HCT116 (cell line): ENCODE measurements around the gene ZNG1A.
"Not testable (repeated sequence)": the region's sequence is repeated elsewhere in the genome, so short reads cannot be mapped to it uniquely, and the experiment has no call there.

ENCODE experiments used
- ATF3 ChIP-seq: IDR thresholded peaks from 2 replicates; pipeline ENCODE4 v1.6.1; 2012
- CTCF ChIP-seq, 3 experiments: fragments of 200-600 bp in 1 of 3; sonication (generic) in 1 of 3; IDR thresholded peaks in 2 of 3; conservative IDR thresholded peaks in 1 of 3; 2 replicates each; pipeline ENCODE4 v1.5.1; 2012 to 2017; ENCODE audit warnings: low read depth in 2 of 3, low read length in 2 of 3, antibody characterized with exemption in 1 of 3, borderline replicate concordance in 1 of 3, control low read depth in 1 of 3, mild to moderate bottlenecking in 1 of 3, mixed read lengths in 1 of 3, mixed run types in 1 of 3, moderate library complexity in 1 of 3; ENCODE audit not compliant: insufficient read depth in 1 of 3
- EGR1 ChIP-seq: IDR thresholded peaks from 2 replicates; pipeline ENCODE4 v1.6.1; 2012; ENCODE audit warnings: low read depth
- EZH2 ChIP-seq: fragments of 200-600 bp; sonication (generic); IDR thresholded peaks from 2 replicates; pipeline ENCODE4 v1.6.1; 2017; ENCODE audit warnings: antibody characterized with exemption, mixed run types
- EZH2phosphoT487 ChIP-seq: fragments of 200-600 bp; IDR thresholded peaks from 2 replicates; pipeline ENCODE4 v1.6.1; 2018; ENCODE audit warnings: antibody characterized with exemption, borderline replicate concordance
- POLR2A ChIP-seq: IDR thresholded peaks from 2 replicates; pipeline ENCODE4 v1.7.0; 2011; ENCODE audit warnings: borderline replicate concordance; ENCODE audit not compliant: insufficient read depth, insufficient read length; ENCODE audit errors: extremely low read depth
- POLR2AphosphoS5 ChIP-seq: IDR thresholded peaks from 2 replicates; pipeline ENCODE4 v1.6.1; 2011; ENCODE audit warnings: mild to moderate bottlenecking, low read depth, low read length, moderate library complexity
- REST ChIP-seq: IDR thresholded peaks from 2 replicates; pipeline ENCODE4 v1.6.1; 2012; ENCODE audit warnings: low read depth
- SP1 ChIP-seq: IDR thresholded peaks from 2 replicates; pipeline ENCODE4 v1.6.1; 2012; ENCODE audit warnings: low read depth

GRCh38 chr9:213901-214300 lies 35.0 kb upstream of the ZNG1A start:
- TF ChIP-seq EZH2phosphoT487; EGR1; CTCF (IDR thresholded peaks at IDR 0.05 in 2 of 3, conservative IDR thresholded peaks at IDR 0.05 in 1 of 3; ENCODE audit: borderline replicate concordance in 1 of 3, insufficient read depth in 1 of 3, low read depth in 2 of 3, low read length in 2 of 3); SP1; EZH2; POLR2A; ATF3; POLR2AphosphoS5; REST: not testable (repeated sequence)
